CD4-positive, alpha-beta T cell treated with Interferon gamma for 1 hour (primary cell): Measurements from ENCODE around the gene OR51M1.
"Not testable (repeated sequence)": the region's sequence is repeated elsewhere in the genome, so short reads cannot be mapped to it uniquely, and the experiment has no call there.

Source experiments
- DNase-seq: peaks from one replicate; pipeline ENCODE4 v3.0.0-alpha.2; 2020

OR51M1 gene

DNA sequence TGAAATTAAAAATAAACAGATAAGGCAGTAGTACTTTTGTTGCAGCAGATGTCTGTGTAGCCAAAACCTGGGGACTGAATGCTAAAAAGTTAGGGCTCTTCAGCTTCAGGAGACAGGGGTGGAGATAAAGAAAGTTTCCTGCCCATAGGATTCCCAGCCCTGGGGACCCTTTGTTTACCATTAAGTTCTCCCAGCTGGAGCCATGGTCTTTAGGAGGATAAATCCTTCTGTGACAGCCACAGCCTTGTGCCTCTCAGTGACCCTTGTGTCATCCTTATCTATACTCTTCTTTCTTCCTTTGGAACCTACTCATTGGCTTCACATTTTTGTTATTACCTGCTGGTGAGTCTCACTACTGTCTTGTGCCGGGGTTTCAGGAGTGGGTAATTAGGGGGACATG, at the start of gene OR51M1:
TSS of gene OR51M1 (plus strand) at position 237 of the 400 bp plus-strand sequence. CDS start 5,587 bp downstream, outside the sequence.
- DNase-seq = no peak

- no peak for DNase-seq
Measured at GRCh38 chr11:5335170-5335569, 48.4 kb upstream of the OR51M1 start.

GRCh38 chr11:5336331-5336730, 47.3 kb upstream of the OR51M1 start:
- no peak for DNase-seq

DNA sequence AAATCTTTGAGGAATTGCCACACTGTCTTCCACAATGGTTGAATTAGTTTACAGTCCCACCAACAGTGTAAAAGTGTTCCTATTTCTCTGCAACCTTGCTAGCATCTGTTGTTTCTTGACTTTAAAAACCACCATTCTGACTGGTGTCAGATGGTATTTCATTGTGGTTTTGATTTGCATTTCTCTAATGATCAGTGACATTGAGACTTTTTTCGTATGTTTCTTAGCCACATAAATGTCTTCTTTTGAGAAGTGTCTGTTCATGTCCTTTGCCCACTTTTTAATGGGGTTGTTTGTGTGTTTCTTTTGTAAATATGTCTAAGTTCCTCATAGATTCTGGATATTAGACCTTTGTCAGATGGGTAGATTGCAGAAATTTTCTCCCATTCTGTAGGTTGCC, 46.4 kb upstream of the OR51M1 start:
- not testable (repeated sequence) for DNase-seq

- no peak for DNase-seq
Measured at GRCh38 chr11:5339771-5340322, 43.8 kb upstream of the OR51M1 start.

DNA sequence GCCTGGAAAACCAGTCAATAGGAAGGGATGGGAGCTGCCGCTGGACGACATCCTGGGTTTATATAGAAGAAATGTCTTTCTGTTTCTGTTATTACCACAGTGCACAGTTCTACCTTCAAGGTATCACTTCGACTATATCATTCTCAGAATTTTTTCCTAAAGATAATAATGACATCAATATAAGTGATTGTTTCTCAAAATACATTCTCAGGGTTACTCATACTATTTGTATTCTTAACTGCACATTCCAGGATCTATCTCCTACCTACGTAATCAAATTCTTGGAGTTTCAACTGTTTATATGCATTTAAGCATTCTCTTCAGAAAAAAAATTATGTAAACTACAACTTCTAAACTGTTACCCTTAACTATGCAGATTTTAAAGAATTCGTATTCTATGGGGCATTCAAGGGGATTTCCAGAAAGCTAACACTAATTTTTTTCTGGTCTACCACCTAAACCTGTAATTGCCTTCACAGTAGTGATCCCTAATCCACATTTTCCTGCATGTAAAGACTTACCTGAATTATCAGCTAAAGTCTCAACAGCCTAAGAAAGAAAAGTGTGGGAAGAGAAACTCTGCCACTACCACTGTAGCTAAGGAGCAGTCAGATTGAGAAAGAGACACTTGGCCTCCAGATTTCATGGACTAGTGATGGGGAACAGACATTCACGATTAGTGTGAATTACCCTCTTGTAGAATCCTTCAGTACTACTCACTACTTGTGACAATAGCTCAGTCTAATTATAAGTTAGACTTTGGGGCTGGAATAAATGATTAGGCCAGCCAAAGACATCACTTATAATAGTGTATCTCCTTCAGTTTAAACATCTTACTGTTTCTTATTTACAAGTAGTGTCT, 39.9 kb upstream of the OR51M1 start, which contains the start of gene OR51B5:
TSS of gene OR51B5 (minus strand) at position 51 of the 862 bp plus-strand sequence. CDS start at position 51, 0 bp downstream.
- no peak for DNase-seq

GRCh38 chr11:5345831-5346230, 37.8 kb upstream of the OR51M1 start:
- no peak for DNase-seq

DNA sequence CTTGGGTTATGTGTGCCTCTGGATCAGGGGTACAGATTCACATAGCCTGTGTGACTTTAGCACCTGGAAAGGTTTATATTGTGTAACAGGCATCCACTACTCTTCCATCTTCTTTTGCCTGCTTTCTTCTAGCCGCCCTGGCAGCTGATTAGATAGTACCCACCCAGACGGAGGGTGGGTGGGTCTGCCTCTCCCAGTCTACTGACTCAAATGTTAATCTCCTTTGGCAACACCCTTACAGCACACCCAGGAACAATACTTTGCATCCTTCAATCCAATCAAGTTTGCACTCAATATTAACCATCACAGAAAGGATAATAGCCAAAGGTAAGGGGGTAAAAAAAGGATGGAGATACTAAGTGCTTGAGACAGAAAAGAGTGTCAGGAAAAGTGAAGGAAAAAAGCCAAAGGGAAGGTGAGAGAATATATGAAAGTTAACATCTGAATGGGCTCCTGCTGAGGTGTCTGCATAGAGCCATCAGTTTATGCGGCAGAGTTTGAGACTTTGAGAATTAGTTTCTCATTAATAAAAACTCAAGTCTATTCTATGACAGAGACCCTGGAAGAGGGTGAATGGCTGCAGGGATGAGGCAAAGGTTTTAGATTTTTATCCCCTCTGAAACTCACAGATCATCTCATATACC, 34.9 kb upstream of the OR51M1 start:
- no peak for DNase-seq

DNA sequence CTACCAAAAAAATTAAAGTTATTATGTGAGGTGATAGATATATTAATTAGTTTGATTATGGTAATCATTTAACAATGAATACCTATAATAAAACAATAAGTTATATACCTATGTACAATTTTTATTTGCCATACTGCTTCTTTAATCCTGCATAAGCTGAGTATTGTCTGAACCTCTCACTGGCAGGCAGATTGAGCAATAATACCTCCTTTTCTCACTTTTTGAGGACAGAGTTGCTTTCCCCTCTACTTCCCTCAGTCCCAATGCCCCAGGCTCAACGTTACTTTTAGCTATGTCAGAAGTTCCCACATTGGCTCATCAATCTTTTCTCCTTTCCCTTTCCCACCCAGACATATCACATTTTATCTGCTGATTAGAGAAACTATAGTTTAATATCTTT, 34.1 kb upstream of the OR51M1 start:
- DNase-seq = no peak

DNA sequence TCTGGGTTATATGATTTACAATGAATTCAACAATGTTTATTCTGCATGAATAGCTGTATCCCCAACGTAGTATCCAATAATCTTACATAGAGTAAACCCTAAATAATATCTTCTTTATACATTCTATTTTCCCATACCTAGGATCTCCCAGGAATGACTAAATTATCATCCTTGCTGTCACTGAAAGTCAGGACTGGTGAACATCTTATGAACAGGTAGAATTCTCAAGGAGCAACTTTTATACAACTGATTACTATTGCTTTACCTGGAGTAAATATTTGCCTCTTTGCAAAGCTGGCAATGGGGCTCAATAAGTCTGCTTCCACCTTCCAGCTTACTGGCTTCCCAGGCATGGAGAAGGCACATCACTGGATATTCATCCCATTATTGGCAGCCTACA, 32.4 kb upstream of the OR51M1 start, which contains the start of gene OR51B6:
TSS of gene OR51B6 (plus strand) at position 301 of the 400 bp plus-strand sequence. CDS start at position 301, 0 bp downstream.
- no peak for DNase-seq

DNA sequence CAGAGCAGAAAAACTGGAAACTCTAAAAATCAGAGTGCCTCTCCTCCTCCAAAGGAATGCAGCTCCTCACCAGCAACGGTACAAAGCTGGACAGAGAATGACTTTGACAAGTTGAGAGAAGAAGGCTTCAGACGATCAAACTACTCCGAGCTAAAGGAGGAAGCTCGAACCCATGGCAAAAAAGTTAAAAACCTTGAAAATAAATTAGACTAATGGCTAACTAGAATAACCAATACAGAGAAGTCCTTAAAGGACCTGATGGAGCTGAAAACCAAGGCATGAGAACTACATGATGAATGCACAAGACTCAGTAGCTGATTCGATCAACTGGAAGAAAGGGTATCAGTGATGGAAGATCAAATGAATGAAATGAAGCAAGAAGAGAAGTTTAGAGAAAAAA, 27.6 kb upstream of the OR51M1 start:
- not testable (repeated sequence) for DNase-seq

DNA sequence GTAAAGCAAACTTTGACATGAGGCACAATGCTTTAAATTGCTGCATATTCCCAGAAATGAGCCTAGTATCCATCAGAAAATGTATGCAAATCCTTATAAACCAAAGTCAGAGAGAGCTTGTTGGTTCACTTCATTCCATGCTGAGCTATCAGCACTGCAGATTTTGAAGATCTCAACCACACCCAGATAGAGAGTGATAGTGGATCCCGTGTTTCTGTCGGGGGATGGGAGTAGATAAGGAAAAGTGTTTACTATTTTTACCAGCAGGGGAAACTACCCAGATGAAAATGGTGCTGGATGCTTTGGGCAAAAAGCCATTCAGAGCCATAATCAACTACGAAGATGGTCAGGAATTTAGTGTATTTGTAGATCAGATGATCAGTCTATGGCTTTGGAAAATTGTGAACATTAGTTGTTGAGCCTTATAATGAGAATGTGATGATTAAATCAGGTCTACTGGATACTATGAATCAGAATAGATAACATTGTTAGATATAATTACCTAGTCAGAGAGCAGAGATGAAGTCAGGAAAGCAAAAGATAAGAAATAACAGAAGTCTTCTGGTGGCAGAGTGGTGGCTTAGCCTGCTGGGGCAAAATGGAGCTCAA, 21.5 kb upstream of the OR51M1 start:
- DNase-seq = no peak

GRCh38 chr11:5363679-5364078, 19.9 kb upstream of the OR51M1 start:
- no peak for DNase-seq

- no peak for DNase-seq
Measured at GRCh38 chr11:5364214-5364613, 19.4 kb upstream of the OR51M1 start.

DNA sequence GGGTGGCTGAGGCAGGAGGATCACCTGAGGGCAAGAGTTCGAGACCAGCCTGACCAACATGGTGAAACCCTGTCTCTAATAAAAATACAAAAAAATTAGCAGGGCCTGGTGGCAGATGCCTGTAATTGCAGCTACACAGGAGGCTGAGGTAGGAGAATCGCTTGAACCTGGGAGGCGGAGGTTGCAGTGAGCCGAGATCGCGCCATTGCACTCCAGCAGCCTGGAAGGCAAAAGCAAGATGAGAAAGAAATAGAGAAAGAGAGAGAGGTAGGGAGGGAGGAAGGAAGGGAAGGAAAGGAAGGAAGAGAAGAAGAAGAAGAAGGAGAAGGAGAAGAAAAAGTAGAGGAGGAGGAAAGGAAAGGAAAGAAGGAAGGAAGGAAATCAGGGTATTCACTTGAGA, 17.2 kb upstream of the OR51M1 start:
- not testable (repeated sequence) for DNase-seq

- no peak for DNase-seq
Measured at GRCh38 chr11:5366856-5367255, 16.8 kb upstream of the OR51M1 start.

DNA sequence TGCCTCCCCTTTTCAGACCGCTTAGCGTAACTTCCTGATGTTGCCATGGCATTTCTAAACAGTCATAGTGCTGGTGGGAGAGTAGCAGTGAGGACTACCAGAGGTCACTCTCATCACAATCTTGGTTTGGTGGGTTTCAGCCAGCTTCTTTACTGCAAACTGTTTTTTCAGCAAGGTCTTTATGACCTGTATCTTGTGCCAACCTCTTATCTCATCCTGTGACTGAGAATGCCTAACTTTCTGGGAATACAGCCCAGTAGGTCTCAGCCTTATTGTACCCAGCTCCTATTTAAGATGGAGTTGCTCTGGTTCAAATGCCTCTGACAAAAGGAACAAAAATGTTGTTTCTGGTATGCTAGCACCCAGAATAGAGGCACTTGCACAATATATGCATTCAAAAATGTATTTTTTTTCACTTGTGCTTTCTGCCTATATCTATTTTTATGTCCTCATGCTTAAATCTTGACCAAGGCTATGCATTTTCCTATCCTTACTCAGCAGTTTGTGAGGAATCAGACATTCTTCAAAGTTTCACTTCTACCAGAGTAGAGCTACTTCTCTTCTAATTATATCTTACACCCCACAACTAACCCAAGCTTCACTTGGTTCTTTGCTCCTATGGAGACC, 16.1 kb upstream of the OR51M1 start:
- no peak for DNase-seq

- DNase-seq = no peak
Measured at GRCh38 chr11:5368502-5369043, 15.0 kb upstream of the OR51M1 start.

DNA sequence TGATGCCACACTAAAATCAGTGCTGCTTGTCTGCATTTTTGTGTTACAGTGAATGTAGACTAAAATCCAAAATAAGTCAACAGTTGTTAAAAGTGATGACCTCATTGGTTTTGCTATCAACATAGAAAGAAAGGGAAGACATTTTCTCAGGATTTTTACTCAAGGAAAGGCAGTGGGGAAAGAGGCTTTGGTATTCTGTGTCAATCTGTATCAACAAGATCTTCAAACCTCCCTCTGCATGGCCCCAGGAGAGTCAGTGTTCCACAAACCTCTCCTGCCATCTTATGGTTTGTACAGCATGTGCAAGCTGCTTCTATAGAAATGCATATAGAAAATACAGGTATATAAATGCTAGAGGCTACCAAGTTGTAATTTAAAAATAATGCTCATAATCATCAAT, 13.8 kb upstream of the OR51M1 start:
- DNase-seq = no peak

- no peak for DNase-seq
Measured at GRCh38 chr11:5380740-5381342, 2.8 kb upstream of the OR51M1 start.

DNA sequence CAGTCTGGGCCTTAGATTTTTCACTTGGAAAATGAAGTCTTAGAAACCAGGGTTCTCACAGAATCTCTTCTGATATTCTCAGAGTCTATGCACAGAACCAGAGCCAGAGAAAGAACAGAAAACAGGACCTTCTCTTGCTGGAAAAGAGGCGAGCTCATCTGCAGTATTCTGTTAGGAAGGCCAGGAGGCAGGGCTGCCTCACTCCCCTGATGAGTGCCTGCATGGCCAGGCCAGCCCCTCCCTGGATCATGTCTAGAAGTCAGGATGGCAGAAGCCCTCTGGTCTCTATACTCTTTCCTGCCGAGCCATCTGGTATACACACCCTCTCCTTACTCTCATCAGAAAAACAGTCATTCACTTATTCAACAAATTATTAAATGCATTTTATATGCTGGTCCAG, 723 bp downstream of the OR51M1 start:
- no peak for DNase-seq

GRCh38 chr11:5390210-5390609, 6.6 kb downstream of the OR51M1 start:
- no peak for DNase-seq
